Spleen (tissue), 7 donors: ENCODE measurements around the gene ALG5.

Experiments
- POLR2A ChIP-seq, 3 donors: fragments of 450-650 bp; IDR thresholded peaks; one replicate each; pipeline ENCODE4 v1.5.1; 2017; ENCODE audit warnings: antibody characterized with exemption in 3 of 3, mild to moderate bottlenecking in 1 of 3
- POLR2AphosphoS5 ChIP-seq, 3 donors: sonication (generic); formaldehyde crosslinking; IDR thresholded peaks; one replicate each; pipeline ENCODE4 v1.5.1; 2017; ENCODE audit warnings: antibody characterized with exemption in 3 of 3
- TF ChIP-seq, protein P1 (sequence below), 11 experiments: fragments of 200-600 bp in 7 of 11; fragments of 450-650 bp in 4 of 11; sonication (generic) in 4 of 11; IDR thresholded peaks in 8 of 11; conservative IDR thresholded peaks in 3 of 11; 1 replicate in 7 of 11; 2 replicates in 4 of 11; pipeline versions ENCODE4 v1.4.0 to v1.8.0; 2016 to 2021; ENCODE audit warnings: antibody characterized with exemption in 11 of 11, inconsistent platforms in 4 of 11, mild to moderate bottlenecking in 1 of 11
- donor health status: DM: no; HTN: no; CAD: no; lungs with moderate emphysema.
- donor health status: DM: no; HTN: no; CAD: no.
- donor health status: DM: no; HTN: no; CAD: no.

DNA sequence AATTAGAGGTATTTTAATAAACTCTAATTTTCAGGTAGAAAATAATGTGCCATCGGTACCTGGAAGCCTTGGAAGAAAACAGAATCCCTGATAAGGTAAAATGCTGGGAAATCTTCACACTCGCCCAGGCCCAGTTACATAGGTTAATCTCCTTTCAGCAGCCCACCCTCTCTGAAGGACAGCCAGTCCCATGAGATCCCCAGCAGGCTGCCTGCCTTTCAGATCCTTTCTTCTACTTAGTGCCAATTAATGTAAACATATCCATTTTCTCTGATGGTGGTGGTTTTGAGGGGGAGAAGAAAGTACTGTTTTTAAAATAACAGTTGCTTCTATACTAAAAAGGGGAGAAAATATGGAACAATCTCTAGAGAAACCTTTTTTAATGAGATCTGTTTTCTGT, 91.3 kb downstream of the ALG5 start:
- TF ChIP-seq, protein P1, sequence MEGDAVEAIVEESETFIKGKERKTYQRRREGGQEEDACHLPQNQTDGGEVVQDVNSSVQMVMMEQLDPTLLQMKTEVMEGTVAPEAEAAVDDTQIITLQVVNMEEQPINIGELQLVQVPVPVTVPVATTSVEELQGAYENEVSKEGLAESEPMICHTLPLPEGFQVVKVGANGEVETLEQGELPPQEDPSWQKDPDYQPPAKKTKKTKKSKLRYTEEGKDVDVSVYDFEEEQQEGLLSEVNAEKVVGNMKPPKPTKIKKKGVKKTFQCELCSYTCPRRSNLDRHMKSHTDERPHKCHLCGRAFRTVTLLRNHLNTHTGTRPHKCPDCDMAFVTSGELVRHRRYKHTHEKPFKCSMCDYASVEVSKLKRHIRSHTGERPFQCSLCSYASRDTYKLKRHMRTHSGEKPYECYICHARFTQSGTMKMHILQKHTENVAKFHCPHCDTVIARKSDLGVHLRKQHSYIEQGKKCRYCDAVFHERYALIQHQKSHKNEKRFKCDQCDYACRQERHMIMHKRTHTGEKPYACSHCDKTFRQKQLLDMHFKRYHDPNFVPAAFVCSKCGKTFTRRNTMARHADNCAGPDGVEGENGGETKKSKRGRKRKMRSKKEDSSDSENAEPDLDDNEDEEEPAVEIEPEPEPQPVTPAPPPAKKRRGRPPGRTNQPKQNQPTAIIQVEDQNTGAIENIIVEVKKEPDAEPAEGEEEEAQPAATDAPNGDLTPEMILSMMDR (IDR thresholded peaks at IDR 0.05 in 8 of 11, conservative IDR thresholded peaks at IDR 0.05 in 3 of 11): no peak
- TF ChIP-seq POLR2AphosphoS5 (IDR thresholded peaks at IDR 0.05) (no peak), POLR2A (IDR thresholded peaks at IDR 0.05) (no peak)
